DOHH2 (cell line): Measurements from ENCODE around the gene KLK5.

ENCODE experiments used
- H3F3A ChIP-seq: fragments of 200-600 bp; sonication (generic), shearing (Covaris generic); 2 replicates; pipeline ENCODE4 v1.6.0; 2016; ENCODE audit warnings: antibody characterized with exemption, mild to moderate bottlenecking; ENCODE audit not compliant: control insufficient read depth, insufficient read depth
- H3K27ac ChIP-seq: fragments of 200-600 bp; sonication (generic); 2 replicates; pipeline ENCODE4 v1.5.1; 2014; ENCODE audit warnings: low read depth, mild to moderate bottlenecking, low read length, moderate library complexity
- H3K27me3 ChIP-seq: fragments of 200-600 bp; sonication (generic); 2 replicates; pipeline ENCODE4 v1.6.1; 2014; ENCODE audit warnings: mild to moderate bottlenecking, low read length, mixed read lengths; ENCODE audit not compliant: control insufficient read depth
- H3K36me3 ChIP-seq: fragments of 200-600 bp; sonication (generic); 2 replicates; pipeline ENCODE4 v1.6.1; 2014; ENCODE audit warnings: mild to moderate bottlenecking, low read length, moderate library complexity, mixed read lengths; ENCODE audit not compliant: control insufficient read depth
- H3K4me1 ChIP-seq: fragments of 200-600 bp; sonication (generic); 2 replicates; pipeline ENCODE4 v1.6.1; 2014; ENCODE audit warnings: mild to moderate bottlenecking, low read length, mixed read lengths; ENCODE audit not compliant: control insufficient read depth
- H3K4me2 ChIP-seq: fragments of 200-600 bp; sonication (generic); 2 replicates; pipeline ENCODE4 v1.6.0; 2014; ENCODE audit warnings: mild to moderate bottlenecking, low read length, moderate library complexity
- H3K4me3 ChIP-seq: fragments of 200-600 bp; sonication (generic); 2 replicates; pipeline ENCODE4 v1.5.1; 2014; ENCODE audit warnings: mild to moderate bottlenecking, low read length, mixed read lengths
- H3K79me2 ChIP-seq: fragments of 200-600 bp; sonication (generic); 2 replicates; pipeline ENCODE4 v1.6.1; 2014; ENCODE audit warnings: mild to moderate bottlenecking, low read length, mixed read lengths; ENCODE audit not compliant: control insufficient read depth
- H3K9me2 ChIP-seq: fragments of 200-600 bp; sonication (generic); replicated peaks from 2 replicates; pipeline ENCODE4 v1.6.1; 2014; ENCODE audit warnings: mild to moderate bottlenecking, low read length, mixed read lengths; ENCODE audit not compliant: control insufficient read depth
- H3K9me3 ChIP-seq: fragments of 200-600 bp; sonication (generic); 2 replicates; pipeline ENCODE4 v1.6.1; 2014; ENCODE audit warnings: antibody characterized with exemption, low read length, mixed read lengths; ENCODE audit not compliant: control insufficient read depth, insufficient read depth
- H4K20me1 ChIP-seq: fragments of 200-600 bp; sonication (generic); 2 replicates; pipeline ENCODE4 v1.6.0; 2014; ENCODE audit warnings: low read depth, mild to moderate bottlenecking, antibody characterized with exemption, low read length, moderate library complexity; ENCODE audit not compliant: control insufficient read depth, insufficient read depth
- EZH2phosphoT487 ChIP-seq: fragments of 200-600 bp; sonication (generic); IDR thresholded peaks from 2 replicates; pipeline ENCODE4 v1.6.1; 2017; ENCODE audit warnings: borderline replicate concordance, mild to moderate bottlenecking, antibody characterized with exemption, low read length, moderate library complexity, mixed read lengths
- TF ChIP-seq, protein P1 (sequence below): fragments of 200-600 bp; sonication (generic); IDR thresholded peaks from one replicate; pipeline ENCODE4 v1.5.1; 2014; ENCODE audit warnings: antibody characterized with exemption, mild to moderate bottlenecking, low read depth, low read length; ENCODE audit not compliant: poor library complexity, severe bottlenecking

KLK5 gene

GRCh38 chr19:50912727-50913716, 39.8 kb downstream of the KLK5 start:
- H3K27ac ChIP-seq = no peak overlapping the region
- H3K4me2 ChIP-seq = no peak overlapping the region
- H3K27me3 ChIP-seq = peaks cover 29% of the 10 kb centered on the region

GRCh38 chr19:50912102-50912599, 40.7 kb downstream of the KLK5 start:
- peaks cover 29% of the 10 kb centered on the region for H3K27me3 ChIP-seq

More at GRCh38 chr19:50912727-50913716, 39.8 kb downstream of the KLK5 start:
- H3F3A ChIP-seq = no peaks in the 10 kb centered on the region
- no peaks in the 10 kb centered on the region for H3K79me2 ChIP-seq
- no peaks in the 10 kb centered on the region for H3K9me3 ChIP-seq
- H3K9me2 ChIP-seq = no peaks in the 10 kb centered on the region
- TF ChIP-seq, protein P1, sequence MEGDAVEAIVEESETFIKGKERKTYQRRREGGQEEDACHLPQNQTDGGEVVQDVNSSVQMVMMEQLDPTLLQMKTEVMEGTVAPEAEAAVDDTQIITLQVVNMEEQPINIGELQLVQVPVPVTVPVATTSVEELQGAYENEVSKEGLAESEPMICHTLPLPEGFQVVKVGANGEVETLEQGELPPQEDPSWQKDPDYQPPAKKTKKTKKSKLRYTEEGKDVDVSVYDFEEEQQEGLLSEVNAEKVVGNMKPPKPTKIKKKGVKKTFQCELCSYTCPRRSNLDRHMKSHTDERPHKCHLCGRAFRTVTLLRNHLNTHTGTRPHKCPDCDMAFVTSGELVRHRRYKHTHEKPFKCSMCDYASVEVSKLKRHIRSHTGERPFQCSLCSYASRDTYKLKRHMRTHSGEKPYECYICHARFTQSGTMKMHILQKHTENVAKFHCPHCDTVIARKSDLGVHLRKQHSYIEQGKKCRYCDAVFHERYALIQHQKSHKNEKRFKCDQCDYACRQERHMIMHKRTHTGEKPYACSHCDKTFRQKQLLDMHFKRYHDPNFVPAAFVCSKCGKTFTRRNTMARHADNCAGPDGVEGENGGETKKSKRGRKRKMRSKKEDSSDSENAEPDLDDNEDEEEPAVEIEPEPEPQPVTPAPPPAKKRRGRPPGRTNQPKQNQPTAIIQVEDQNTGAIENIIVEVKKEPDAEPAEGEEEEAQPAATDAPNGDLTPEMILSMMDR = no peak
- TF ChIP-seq EZH2phosphoT487 = no peak
- no peak overlapping the region for H3K4me3 ChIP-seq
- H4K20me1 ChIP-seq = no peaks in the 10 kb centered on the region
- no peaks in the 10 kb centered on the region for H3K36me3 ChIP-seq
- no peaks in the 10 kb centered on the region for H3K4me1 ChIP-seq

GRCh38 chr19:50911206-50912101, 41.4 kb downstream of the KLK5 start, which contains the start of gene KLK4:
Gene KLK4, minus strand, starts transcription at chr19:50911395. Its CDS starts 657 bp downstream, at chr19:50910738.
- H3K4me1 ChIP-seq = no peaks in the 10 kb centered on the region
- TF ChIP-seq, protein P1 = no peak
- TF ChIP-seq EZH2phosphoT487 = no peak
- no peak within 1 kb of the TSS for H3K4me3 ChIP-seq
- H3F3A ChIP-seq = no peaks in the 10 kb centered on the region
- H3K9me2 ChIP-seq = no peaks in the 10 kb centered on the region
- H3K4me2 ChIP-seq = no peak within 1 kb of the TSS
- H4K20me1 ChIP-seq = no peaks in the 10 kb centered on the region
- no peaks in the 10 kb centered on the region for H3K79me2 ChIP-seq
- no peak within 1 kb of the TSS for H3K27ac ChIP-seq
- no peaks in the 10 kb centered on the region for H3K9me3 ChIP-seq
- H3K36me3 ChIP-seq = no peaks in the 10 kb centered on the region
- peaks cover 25% of the 10 kb centered on the region for H3K27me3 ChIP-seq

More at GRCh38 chr19:50912102-50912599, 40.7 kb downstream of the KLK5 start:
- Histone ChIP-seq H3K4me2 (no peak overlapping the region), H3F3A (no peaks in the 10 kb centered on the region), H4K20me1 (no peaks in the 10 kb centered on the region), H3K4me1 (no peaks in the 10 kb centered on the region), H3K36me3 (no peaks in the 10 kb centered on the region), H3K79me2 (no peaks in the 10 kb centered on the region), H3K9me2 (no peaks in the 10 kb centered on the region), H3K27ac (no peak overlapping the region), H3K9me3 (no peaks in the 10 kb centered on the region), H3K4me3 (no peak overlapping the region)
- TF ChIP-seq EZH2phosphoT487 = no peak
- TF ChIP-seq, protein P1 = no peak
